GM18511 (cell line): ENCODE data around the gene TANGO6.
"Not testable (repeated sequence)": the region's sequence is repeated elsewhere in the genome, so short reads cannot be mapped to it uniquely, and the experiment has no call there.

Experiments
- ATAC-seq: cut with Tn5 transposase; IDR thresholded peaks from one replicate; pipeline ENCODE4 v1.9.1; 2021; ENCODE audit warnings: mild to moderate bottlenecking, moderate library complexity; ENCODE audit not compliant: unreplicated experiment

Gene TANGO6

GRCh38 chr16:68843482-68844210 lies at the start of gene TANGO6:
TANGO6 (plus strand) TSS chr16:68843531; CDS start chr16:68843618, 87 bp downstream.
- ATAC-seq, result peak; percentile 87

- ATAC-seq, result no peak
Measured at GRCh38 chr16:68798398-68798797, 44.9 kb upstream of the TANGO6 start.

- ATAC-seq, result peak; percentile 48
Measured at GRCh38 chr16:68800257-68800875, 43.0 kb upstream of the TANGO6 start.

- no peak for ATAC-seq
Measured at GRCh38 chr16:68802190-68802589, 41.1 kb upstream of the TANGO6 start.

GRCh38 chr16:68806422-68806821 lies 36.9 kb upstream of the TANGO6 start:
- ATAC-seq, result no peak

- ATAC-seq, result no peak
Measured at GRCh38 chr16:68806981-68807380, 36.4 kb upstream of the TANGO6 start.

- ATAC-seq, result no peak
Measured at GRCh38 chr16:68814516-68814915, 28.8 kb upstream of the TANGO6 start.

GRCh38 chr16:68823401-68824135 lies 19.8 kb upstream of the TANGO6 start:
- ATAC-seq, result no peak

GRCh38 chr16:68825427-68825826 lies 17.9 kb upstream of the TANGO6 start:
- no peak for ATAC-seq

GRCh38 chr16:68826652-68827051 lies 16.7 kb upstream of the TANGO6 start:
- ATAC-seq, result no peak

GRCh38 chr16:68833251-68833650 lies 10.1 kb upstream of the TANGO6 start:
- ATAC-seq, result no peak

GRCh38 chr16:68834550-68834949 lies 8.8 kb upstream of the TANGO6 start:
- ATAC-seq, result no peak

GRCh38 chr16:68835970-68836369 lies 7.4 kb upstream of the TANGO6 start:
- no peak for ATAC-seq

GRCh38 chr16:68839831-68840230 lies 3.5 kb upstream of the TANGO6 start:
- no peak for ATAC-seq

- ATAC-seq, result not testable (repeated sequence)
Measured at GRCh38 chr16:68842964-68843481, 308 bp upstream of the TANGO6 start.

GRCh38 chr16:68844211-68844564 lies 857 bp downstream of the TANGO6 start:
- ATAC-seq, result no peak

GRCh38 chr16:68848786-68849185 lies 5.5 kb downstream of the TANGO6 start:
- no peak for ATAC-seq

- ATAC-seq, result no peak
Measured at GRCh38 chr16:68850481-68850880, 7.2 kb downstream of the TANGO6 start.

- ATAC-seq, result no peak
Measured at GRCh38 chr16:68851601-68852000, 8.3 kb downstream of the TANGO6 start.

GRCh38 chr16:68857479-68857878 lies 14.1 kb downstream of the TANGO6 start:
- ATAC-seq, result no peak

- ATAC-seq, result no peak
Measured at GRCh38 chr16:68859828-68860227, 16.5 kb downstream of the TANGO6 start.
